Peyer's patch (tissue), 4 donors: ENCODE measurements around the gene CYP19A1. TPM values are rescaled to one million over a fixed set of nuclear protein-coding genes. Genes with fewer than 3 reads are reported as not detected.

Experiments used
- DNase-seq, 3 donors: peaks; one replicate each; pipeline ENCODE4 v3.0.0-alpha.2; 2017 to 2019
- H3K27ac ChIP-seq, 4 donors: fragments of 200-600 bp; sonication (generic); one replicate each; pipeline ENCODE4 v1.5.1; 2016 to 2019
- H3K27me3 ChIP-seq, 2 donors: fragments of 200-600 bp; sonication (generic); one replicate each; pipeline ENCODE4 v1.5.1; 2019
- H3K36me3 ChIP-seq, 3 donors: fragments of 200-600 bp; sonication (generic); one replicate each; pipeline ENCODE4 v1.5.1; 2016 to 2019
- H3K4me1 ChIP-seq, 4 donors: fragments of 200-600 bp; sonication (generic); one replicate each; pipeline ENCODE4 v1.5.1; 2016 to 2019
- H3K4me3 ChIP-seq, 4 donors: fragments of 200-600 bp; sonication (generic); 1 replicate in 3 of 4; 2 replicates in 1 of 4; pipeline ENCODE4 v1.5.1; 2016 to 2019; ENCODE audit warnings: mild to moderate bottlenecking in 1 of 4
- H3K9me3 ChIP-seq, 4 donors: fragments of 200-600 bp; sonication (generic); one replicate each; pipeline ENCODE4 v1.5.1; 2016 to 2019; ENCODE audit warnings: mild to moderate bottlenecking in 1 of 4
- CTCF ChIP-seq, 6 experiments: fragments of 450-650 bp in 4 of 6; fragments of 200-600 bp in 2 of 6; sonication (generic) in 1 of 6; IDR thresholded peaks; one replicate each; pipeline ENCODE4 v1.5.1; 2017 to 2019; ENCODE audit warnings: antibody characterized with exemption in 6 of 6, mild to moderate bottlenecking in 3 of 6, moderate library complexity in 1 of 6
- POLR2A ChIP-seq, 2 donors: fragments of 450-650 bp; IDR thresholded peaks; one replicate each; pipeline ENCODE4 v1.5.1; 2017; ENCODE audit warnings: antibody characterized with exemption in 2 of 2, mild to moderate bottlenecking in 2 of 2, moderate library complexity in 2 of 2
- total RNA-seq, 4 donors: library from RNA; depleted of rRNA; stranded (reverse); fragments of >200 nt; gene quantifications; one replicate each; pipeline ENCODE4 v1.1.0, GENCODE V29; 2016

Gene CYP19A1
- total RNA-seq, 4 donors from 2014 or later, result 0.83 TPM; not detected in 3

GRCh38 chr15:51290720-51291119 lies 47.7 kb downstream of the CYP19A1 start:
- TF ChIP-seq CTCF (IDR thresholded peaks at IDR 0.05), result no peak
- no peak for TF ChIP-seq POLR2A (IDR thresholded peaks at IDR 0.05)
- no peak for DNase-seq
- Histone ChIP-seq H3K4me1 (no peaks in the 10 kb centered on the region), H3K27ac (no peak overlapping the region), H3K27me3 (no peaks in the 10 kb centered on the region), H3K9me3 (no peaks in the 10 kb centered on the region), H3K36me3 (no peaks in the 10 kb centered on the region), H3K4me3 (no peak overlapping the region)

GRCh38 chr15:51289290-51289689 lies 49.1 kb downstream of the CYP19A1 start:
- TF ChIP-seq CTCF (IDR thresholded peaks at IDR 0.05) (no peak), POLR2A (IDR thresholded peaks at IDR 0.05) (no peak)
- Histone ChIP-seq H3K4me1 (no peaks in the 10 kb centered on the region), H3K27me3 (no peaks in the 10 kb centered on the region), H3K36me3 (no peaks in the 10 kb centered on the region), H3K9me3 (no peaks in the 10 kb centered on the region), H3K27ac (no peak overlapping the region), H3K4me3 (no peak overlapping the region)
- no peak for DNase-seq

- no peaks in the 10 kb centered on the region for H3K9me3 ChIP-seq
- no peak overlapping the region for H3K27ac ChIP-seq
- no peak overlapping the region for H3K4me3 ChIP-seq
- H3K27me3 ChIP-seq, result no peaks in the 10 kb centered on the region
- no peak for DNase-seq
- no peaks in the 10 kb centered on the region for H3K4me1 ChIP-seq
- H3K36me3 ChIP-seq, result no peaks in the 10 kb centered on the region
- TF ChIP-seq CTCF (IDR thresholded peaks at IDR 0.05) (no peak), POLR2A (IDR thresholded peaks at IDR 0.05) (no peak)
These were observed 50.0 kb downstream of the CYP19A1 start for GRCh38 chr15:51288143-51289065.

GRCh38 chr15:51286816-51287215 lies 51.6 kb downstream of the CYP19A1 start:
- H3K36me3 ChIP-seq, result no peaks in the 10 kb centered on the region
- no peaks in the 10 kb centered on the region for H3K27me3 ChIP-seq
- no peak overlapping the region for H3K4me3 ChIP-seq
- H3K9me3 ChIP-seq, result no peaks in the 10 kb centered on the region
- peaks cover 0 to 14% (median 0%) of the 10 kb centered on the region in 4 donors for H3K4me1 ChIP-seq
- no peak for TF ChIP-seq CTCF (IDR thresholded peaks at IDR 0.05)
- TF ChIP-seq POLR2A (IDR thresholded peaks at IDR 0.05), result no peak
- H3K27ac ChIP-seq, result no peak overlapping the region
- no peak for DNase-seq

- H3K4me3 ChIP-seq, result no peak overlapping the region
- no peak overlapping the region for H3K27ac ChIP-seq
- H3K4me1 ChIP-seq, result peaks cover 0 to 14% (median 0%) of the 10 kb centered on the region in 4 donors
- no peaks in the 10 kb centered on the region for H3K9me3 ChIP-seq
- TF ChIP-seq POLR2A (IDR thresholded peaks at IDR 0.05), result no peak
- TF ChIP-seq CTCF (IDR thresholded peaks at IDR 0.05), result no peak
- DNase-seq, result no peak
- no peaks in the 10 kb centered on the region for H3K27me3 ChIP-seq
- no peaks in the 10 kb centered on the region for H3K36me3 ChIP-seq
These were observed 53.0 kb downstream of the CYP19A1 start for GRCh38 chr15:51285399-51285798.
